A549 (cell line): ENCODE data around the gene BHMT. TPM values are rescaled to one million over a fixed set of nuclear protein-coding genes. Genes with fewer than 3 reads are reported as not detected.

Source experiments
- ATAC-seq, 2 experiments: fragments of 200-7000 bp in 1 of 2; fragments of >200 bp in 1 of 2; cut with Nextera tagmentation in 1 of 2; cut with Tn5 transposase in 1 of 2; 3 replicates each; pipeline versions ENCODE4 v1.8.0 to v1.9.1; 2018 to 2020; ENCODE audit warnings: mild to moderate bottlenecking in 1 of 2, moderate library complexity in 1 of 2
- CTCF ChIA-PET: fragments of 300-600 bp; sonication (Branson Sonifier 250); formaldehyde crosslinking; extraction: SDS; loops from one replicate; lab custom pipeline; 2021; ENCODE audit warnings: antibody characterized with exemption, inconsistent platforms; lab: Yijun Ruan, JAX
- POLR2A ChIA-PET: fragments of 350-600 bp; formaldehyde crosslinking; extraction: SDS; loops from one replicate; lab custom pipeline; 2021; ENCODE audit warnings: antibody characterized with exemption, inconsistent platforms; lab: Yijun Ruan, JAX
- DNase-seq, 2 experiments: peaks; one replicate each; pipeline versions ENCODE4 v3.0.0 to v3.0.0-alpha.2; 2011 to 2016; ENCODE audit warnings: low read depth in 1 of 2, low spot score in 1 of 2
- FAIRE-seq: peaks from 2 replicates; lab custom pipeline; 2011; peaks lifted over from hg19 to GRCh38; lab: Jason Lieb, UNC
- H3K27ac ChIP-seq, 2 experiments: fragments of >200 bp; sonication (Bioruptor Twin); formaldehyde crosslinking; 3 replicates each; pipeline ENCODE4 v1.5.1; 2016 to 2017
- H3K4me1 ChIP-seq: fragments of >200 bp; sonication (Bioruptor Twin); formaldehyde crosslinking; 3 replicates; pipeline ENCODE4 v1.6.1; 2016
- H3K4me2 ChIP-seq: fragments of >200 bp; sonication (Bioruptor Twin); formaldehyde crosslinking; 3 replicates; pipeline ENCODE4 v1.6.1; 2016
- H3K4me3 ChIP-seq: fragments of >200 bp; sonication (Bioruptor Twin); formaldehyde crosslinking; 3 replicates; pipeline ENCODE4 v1.5.1; 2016
- H3K9me3 ChIP-seq: fragments of >200 bp; sonication (Bioruptor Twin); formaldehyde crosslinking; 3 replicates; pipeline ENCODE4 v1.6.1; 2016
- CBX8 ChIP-seq: fragments of 200-600 bp; sonication (generic); IDR thresholded peaks from 2 replicates; pipeline ENCODE4 v1.6.1; 2016
- CEBPB ChIP-seq, 2 experiments: fragments of >200 bp in 1 of 2; sonication (Bioruptor Twin) in 1 of 2; formaldehyde crosslinking in 1 of 2; IDR thresholded peaks; 2 replicates each; pipeline ENCODE4 v1.6.1; 2012 to 2016
- CTCF ChIP-seq: fragments of >200 bp; sonication (Bioruptor Twin); formaldehyde crosslinking; IDR thresholded peaks from 3 replicates; pipeline ENCODE4 v1.5.1; 2016
- EHMT2 ChIP-seq: fragments of 200-600 bp; sonication (generic); IDR thresholded peaks from 2 replicates; pipeline ENCODE4 v1.6.1; 2016; ENCODE audit warnings: antibody characterized with exemption, low read depth, mild to moderate bottlenecking, moderate library complexity
- FOXS1 ChIP-seq: fragments of 250-450 bp; sonication (Bioruptor Pico); IDR thresholded peaks from 2 replicates; pipeline ENCODE4 v1.5.0; 2020; ENCODE audit warnings: mild to moderate bottlenecking, moderate library complexity
- GATA3 ChIP-seq: IDR thresholded peaks from 2 replicates; pipeline ENCODE4 v1.6.1; 2012; ENCODE audit warnings: borderline replicate concordance
- HMGXB4 ChIP-seq: fragments of 250-450 bp; sonication (Bioruptor Pico); IDR thresholded peaks from 2 replicates; pipeline ENCODE4 v1.5.0; 2021; ENCODE audit warnings: mild to moderate bottlenecking, moderate library complexity, borderline replicate concordance
- HOXB13 ChIP-seq: fragments of 250-450 bp; sonication (Bioruptor Pico); IDR thresholded peaks from 2 replicates; pipeline ENCODE4 v1.5.0; 2020; ENCODE audit warnings: low read depth, mild to moderate bottlenecking, moderate library complexity
- HOXB5 ChIP-seq: fragments of 250-450 bp; sonication (Bioruptor Pico); IDR thresholded peaks from 2 replicates; pipeline ENCODE4 v1.5.0; 2020; ENCODE audit warnings: mild to moderate bottlenecking, moderate library complexity
- MAX ChIP-seq: IDR thresholded peaks from 2 replicates; pipeline ENCODE4 v1.6.1; 2012
- MAZ ChIP-seq: fragments of 150-350 bp; IDR thresholded peaks from 2 replicates; pipeline ENCODE4 v1.6.1; 2014; ENCODE audit warnings: antibody characterized with exemption, low read depth, low read length, borderline replicate concordance
- NR3C1 ChIP-seq: fragments of >200 bp; sonication (Bioruptor Twin); formaldehyde crosslinking; IDR thresholded peaks from 3 replicates; pipeline ENCODE4 v1.6.1; 2017
- PHF8 ChIP-seq: fragments of 200-600 bp; sonication (generic); IDR thresholded peaks from 2 replicates; pipeline ENCODE4 v1.6.1; 2016; ENCODE audit warnings: low read depth, mild to moderate bottlenecking, antibody characterized with exemption, moderate library complexity, borderline replicate concordance
- RAD21 ChIP-seq, 2 experiments: fragments of >200 bp in 1 of 2; sonication (Bioruptor Twin) in 1 of 2; formaldehyde crosslinking in 1 of 2; IDR thresholded peaks in 1 of 2; conservative IDR thresholded peaks in 1 of 2; 2 replicates in 1 of 2; 3 replicates in 1 of 2; pipeline ENCODE4 v1.6.1; 2012 to 2018; ENCODE audit warnings: inconsistent platforms in 1 of 2
- RARB ChIP-seq: fragments of 250-450 bp; sonication (Bioruptor Pico); IDR thresholded peaks from 2 replicates; pipeline ENCODE4 v1.8.0; 2021; ENCODE audit warnings: mild to moderate bottlenecking, moderate library complexity
- RFX5 ChIP-seq: fragments of 450-650 bp; IDR thresholded peaks from 2 replicates; pipeline ENCODE4 v1.7.1; 2014; ENCODE audit warnings: antibody characterized with exemption, mild to moderate bottlenecking, moderate library complexity
- RNF2 ChIP-seq: fragments of 200-600 bp; sonication (generic); IDR thresholded peaks from 2 replicates; pipeline ENCODE4 v1.6.1; 2016; ENCODE audit warnings: low read depth, mild to moderate bottlenecking, antibody characterized with exemption, moderate library complexity, borderline replicate concordance
- SMC3 ChIP-seq: fragments of >200 bp; sonication (Bioruptor Twin); formaldehyde crosslinking; IDR thresholded peaks from 3 replicates; pipeline ENCODE4 v1.6.1; 2018; ENCODE audit warnings: inconsistent platforms
- USF2 ChIP-seq: fragments of 450-650 bp; IDR thresholded peaks from 2 replicates; pipeline ENCODE4 v1.6.1; 2014; ENCODE audit warnings: antibody characterized with exemption
- ZNF302 ChIP-seq: fragments of 250-450 bp; sonication (Bioruptor Pico); IDR thresholded peaks from 2 replicates; pipeline ENCODE4 v1.9.0; 2021; ENCODE audit warnings: inconsistent platforms, mild to moderate bottlenecking, moderate library complexity
- WGBS: methylation state at CpG from one replicate; pipeline ENCODE4 v1.1.6; 2017; ENCODE audit errors: missing lambda C conversion rate; 5-methylcytosine and 5-hydroxymethylcytosine counted together
- polyA plus RNA-seq, 4 experiments: library from polyadenylated mRNA; depleted of rRNA in 3 of 4; stranded (reverse); fragments of >200 nt; fragmentation: RNase III in 1 of 4; extraction: RNeasy Plus Mini Kit Qiagen cat#74134 plus additional on column Dnase treatment in 1 of 4; gene quantifications; 2 replicates in 3 of 4; 3 replicates in 1 of 4; pipeline ENCODE4 v1.2.3, GENCODE V29; 2011 to 2017

Gene BHMT
- polyA plus RNA-seq, 2 of the 4 experiments (the other 2 are of a cell fraction) = not detected

- no peak for TF ChIP-seq USF2
- no peak for TF ChIP-seq FOXS1 (CRISPR knock-in tag)
- no peak for TF ChIP-seq SMC3
- TF ChIP-seq RARB = no peak
These were observed 7.9 kb downstream of the BHMT start (continued) for GRCh38 chr5:79119486-79119885.

DNA sequence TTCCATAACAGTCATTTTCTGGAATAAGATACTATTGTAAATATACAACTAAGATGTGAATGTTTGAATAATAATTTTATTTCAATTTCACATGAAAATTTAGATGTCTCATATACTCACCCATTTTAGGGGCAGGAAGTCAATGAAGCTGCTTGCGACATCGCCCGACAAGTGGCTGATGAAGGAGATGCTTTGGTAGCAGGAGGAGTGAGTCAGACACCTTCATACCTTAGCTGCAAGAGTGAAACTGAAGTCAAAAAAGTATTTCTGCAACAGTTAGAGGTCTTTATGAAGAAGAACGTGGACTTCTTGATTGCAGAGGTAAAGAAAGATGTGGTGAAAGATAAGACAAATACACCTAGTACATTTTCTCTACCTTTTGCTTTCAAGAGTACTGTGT lies 8.6 kb downstream of the BHMT start:
- H3K27ac ChIP-seq = no peak overlapping the region
- TF ChIP-seq HOXB13 (CRISPR knock-in tag) = no peak
- peak in 1 of 2 experiments; percentile 50; a peak in 2 of 4 replicates for TF ChIP-seq CEBPB (IDR thresholded peaks at IDR 0.05)
- no peak overlapping the region for H3K4me3 ChIP-seq
- DNase-seq (no peak), ATAC-seq (no peak), FAIRE-seq (no peak)
- H3K4me1 ChIP-seq = peaks cover 17% of the 10 kb centered on the region; the same call in 2 of the 3 replicates
- no peak overlapping the region; the same call in 2 of the 3 replicates for H3K4me2 ChIP-seq
- H3K9me3 ChIP-seq = no peaks in the 10 kb centered on the region
- ChIA-PET CTCF (interaction anchor here (1.7 to 6.0 kb wide), 2 partner anchors 13 to 95 kb away, joined by 8 to 25 read pairs; no protein-coding TSS in a partner anchor), POLR2A (no interaction called here)
- 69% methylated on average over 4 of the region's 4 CpGs for WGBS

GRCh38 chr5:79122973-79123372 lies 11.4 kb downstream of the BHMT start:
- DNase-seq (no peak), FAIRE-seq (no peak)
- ChIA-PET CTCF (interaction anchor here (1.4 to 6.0 kb wide), 2 partner anchors 10 to 98 kb away, joined by 6 to 25 read pairs; no protein-coding TSS in a partner anchor), POLR2A (no interaction called here)
- peaks cover 21% of the 10 kb centered on the region; the same call in 2 of the 3 replicates for H3K4me1 ChIP-seq
- no peak overlapping the region for H3K4me2 ChIP-seq
- TF ChIP-seq MAZ = no peak
- TF ChIP-seq FOXS1 (CRISPR knock-in tag) = no peak
- no peak for TF ChIP-seq RAD21 (conservative IDR thresholded peaks at IDR 0.05 in 1 of 2, IDR thresholded peaks at IDR 0.05 in 1 of 2)
- no peak for TF ChIP-seq CTCF
- TF ChIP-seq HMGXB4 (CRISPR knock-in tag) = no peak
- no peak for TF ChIP-seq CEBPB (IDR thresholded peaks at IDR 0.05)
- TF ChIP-seq SMC3 = no peak
- TF ChIP-seq RFX5 = no peak
- TF ChIP-seq NR3C1 = no peak
- no peak for TF ChIP-seq MAX
- no peak for TF ChIP-seq HOXB5 (CRISPR knock-in tag)
- TF ChIP-seq PHF8 = no peak
- TF ChIP-seq EHMT2 = no peak
- no peak for TF ChIP-seq CBX8
- no peak for TF ChIP-seq ZNF302
- TF ChIP-seq RNF2 = no peak
- no peak for TF ChIP-seq GATA3
- TF ChIP-seq, all 56 proteins: peak for 0
- no peak overlapping the region for H3K27ac ChIP-seq
- no peak overlapping the region for H3K4me3 ChIP-seq
- no peak for ATAC-seq
- H3K9me3 ChIP-seq = no peaks in the 10 kb centered on the region
